GM19438 (cell line): ENCODE data around the gene CKM.
"Not testable (repeated sequence)": the region's sequence is repeated elsewhere in the genome, so short reads cannot be mapped to it uniquely, and the experiment has no call there.

Source experiments
- ATAC-seq: cut with Tn5 transposase; IDR thresholded peaks from one replicate; pipeline ENCODE4 v1.9.1; 2021; ENCODE audit warnings: low read depth; ENCODE audit not compliant: unreplicated experiment

The CKM gene

GRCh38 chr19:45294291-45295029, 28.2 kb downstream of the CKM start:
- no peak for ATAC-seq

- no peak for ATAC-seq
Measured at GRCh38 chr19:45293682-45294081, 29.0 kb downstream of the CKM start.

DNA sequence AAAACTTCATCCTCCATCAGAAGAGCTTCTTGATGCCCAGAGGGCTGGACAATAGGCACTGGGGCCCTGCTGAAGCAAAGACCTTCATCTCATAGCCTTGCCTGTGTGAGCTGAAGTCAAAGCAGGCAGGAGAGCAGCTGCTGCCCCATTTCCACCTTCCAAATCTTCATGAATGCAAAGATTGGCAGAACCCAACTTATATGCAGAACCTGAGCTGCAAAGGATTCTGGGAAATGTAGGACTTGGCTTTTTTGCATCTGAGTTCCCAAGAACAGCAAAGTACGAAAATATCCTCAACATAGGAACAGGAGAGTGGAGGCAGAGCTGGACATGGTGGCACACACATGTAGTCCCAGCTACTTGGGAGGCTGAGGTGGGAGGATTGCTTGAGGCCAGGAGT, 30.8 kb downstream of the CKM start:
- ATAC-seq: no peak

- ATAC-seq: no peak
Measured at GRCh38 chr19:45290381-45290931, 32.2 kb downstream of the CKM start.

DNA sequence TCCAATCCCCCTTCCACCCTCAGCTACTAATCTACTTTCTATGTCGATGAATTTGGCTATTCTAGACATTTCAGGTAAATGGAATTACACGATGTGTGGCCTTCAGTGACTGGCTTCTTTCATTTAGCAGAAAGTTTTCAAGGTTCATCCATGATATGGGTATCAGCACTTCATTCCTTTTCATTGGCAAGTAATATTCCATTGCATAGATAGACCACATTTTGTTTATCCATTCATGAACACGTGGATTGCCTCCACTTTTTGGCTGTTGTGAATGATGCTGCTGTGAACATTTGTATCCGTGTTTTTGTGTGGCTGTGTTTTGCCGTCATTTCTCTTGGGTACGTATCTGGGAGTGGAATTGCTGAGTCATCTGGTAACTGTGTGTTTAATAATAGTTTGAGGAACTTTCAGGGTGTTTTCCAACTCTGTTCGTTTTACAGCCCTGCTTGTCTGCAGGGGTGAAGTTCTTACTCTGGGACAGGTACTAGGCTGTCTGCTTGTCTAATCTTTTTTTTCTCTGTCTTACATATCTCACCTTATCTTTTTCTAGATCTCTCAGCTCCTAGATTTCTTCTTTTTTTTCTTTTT, 39.1 kb downstream of the CKM start:
- no peak for ATAC-seq

GRCh38 chr19:45280471-45280961, 42.2 kb downstream of the CKM start:
- no peak for ATAC-seq

- ATAC-seq: no peak
Measured at GRCh38 chr19:45279587-45280192, 43.0 kb downstream of the CKM start.

- ATAC-seq: no peak
Measured at GRCh38 chr19:45278087-45278486, 44.6 kb downstream of the CKM start.

GRCh38 chr19:45276284-45276687, 46.4 kb downstream of the CKM start:
- no peak for ATAC-seq

DNA sequence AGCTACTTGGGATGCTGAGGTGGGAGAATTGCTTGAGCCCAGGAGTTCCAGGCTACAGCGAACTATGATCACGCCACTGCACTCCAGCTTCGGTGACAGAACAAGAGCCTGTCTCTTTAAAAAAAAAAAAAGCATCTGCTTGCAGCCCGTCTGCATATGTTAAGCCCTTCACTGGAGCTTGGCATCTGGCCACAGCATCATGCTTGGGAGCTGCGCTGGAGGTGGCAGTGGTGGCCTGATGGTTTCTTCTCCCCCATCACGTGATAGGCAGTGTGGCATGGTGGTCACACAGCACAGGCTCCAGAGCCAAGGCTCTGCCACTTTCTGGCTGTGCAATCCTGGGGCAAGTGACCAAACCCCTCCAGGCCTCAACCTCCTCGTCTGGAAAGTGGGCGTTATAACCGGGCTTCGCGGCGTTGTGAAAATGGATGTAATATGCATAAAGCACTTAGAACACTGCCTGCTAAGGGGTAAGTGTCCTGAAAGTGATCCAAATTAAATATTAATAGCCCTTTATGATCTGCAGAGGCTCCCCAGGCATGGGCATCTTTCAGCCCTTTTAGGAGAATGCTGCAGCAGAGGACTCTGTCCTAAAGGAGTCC, 47.2 kb downstream of the CKM start:
- no peak for ATAC-seq

GRCh38 chr19:45273521-45273855, 49.2 kb downstream of the CKM start:
- ATAC-seq: no peak

- no peak for ATAC-seq
Measured at GRCh38 chr19:45271735-45272108, 51.0 kb downstream of the CKM start.

DNA sequence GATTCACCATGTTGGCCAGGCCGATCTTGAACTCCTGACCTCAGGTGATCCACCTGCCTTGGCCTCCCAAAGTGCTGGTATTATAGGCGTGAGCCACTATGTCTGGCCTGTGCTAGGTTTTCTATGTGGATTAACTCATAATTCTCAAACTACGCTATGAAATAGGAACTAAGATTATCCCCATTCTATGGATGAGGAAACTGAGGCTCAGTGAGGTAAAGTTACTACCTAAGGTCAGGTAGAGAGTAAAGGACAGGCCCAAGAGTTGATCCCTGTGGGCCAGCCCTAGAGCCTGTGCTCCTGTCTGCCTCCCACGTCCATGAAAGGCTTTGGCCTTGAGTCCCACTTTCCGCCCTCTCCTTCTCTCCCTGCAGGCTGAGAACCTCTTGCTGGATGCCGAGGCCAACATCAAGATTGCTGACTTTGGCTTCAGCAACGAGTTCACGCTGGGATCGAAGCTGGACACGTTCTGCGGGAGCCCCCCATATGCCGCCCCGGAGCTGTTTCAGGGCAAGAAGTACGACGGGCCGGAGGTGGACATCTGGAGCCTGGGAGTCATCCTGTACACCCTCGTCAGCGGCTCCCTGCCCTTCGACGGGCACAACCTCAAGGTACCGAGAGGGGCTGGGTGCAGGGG, 51.5 kb downstream of the CKM start:
- ATAC-seq: no peak

- ATAC-seq: not testable (repeated sequence)
Measured at GRCh38 chr19:45269939-45270338, 52.7 kb downstream of the CKM start.

GRCh38 chr19:45267296-45267695, 55.4 kb downstream of the CKM start:
- ATAC-seq: no peak

DNA sequence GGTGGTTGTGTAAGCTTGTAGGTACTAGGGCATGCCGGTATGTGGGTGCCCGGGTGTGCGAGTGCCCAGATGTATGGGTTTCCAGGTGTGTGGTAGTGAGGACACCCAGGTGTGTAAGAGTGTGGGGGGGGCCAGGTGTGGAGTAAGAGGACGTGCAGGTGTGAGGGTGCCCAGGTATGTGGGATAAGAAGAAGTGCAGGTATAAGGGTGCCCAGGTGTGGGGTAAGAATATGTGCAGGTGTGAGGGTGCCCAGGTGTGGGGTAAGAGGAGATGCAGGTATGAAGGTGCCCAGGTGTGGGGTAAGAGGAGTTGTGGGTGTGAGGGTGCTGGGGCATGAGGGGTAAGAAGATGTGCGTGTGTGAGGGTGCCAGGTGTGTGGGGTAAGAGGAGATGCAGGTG, 57.3 kb downstream of the CKM start:
- ATAC-seq: no peak

DNA sequence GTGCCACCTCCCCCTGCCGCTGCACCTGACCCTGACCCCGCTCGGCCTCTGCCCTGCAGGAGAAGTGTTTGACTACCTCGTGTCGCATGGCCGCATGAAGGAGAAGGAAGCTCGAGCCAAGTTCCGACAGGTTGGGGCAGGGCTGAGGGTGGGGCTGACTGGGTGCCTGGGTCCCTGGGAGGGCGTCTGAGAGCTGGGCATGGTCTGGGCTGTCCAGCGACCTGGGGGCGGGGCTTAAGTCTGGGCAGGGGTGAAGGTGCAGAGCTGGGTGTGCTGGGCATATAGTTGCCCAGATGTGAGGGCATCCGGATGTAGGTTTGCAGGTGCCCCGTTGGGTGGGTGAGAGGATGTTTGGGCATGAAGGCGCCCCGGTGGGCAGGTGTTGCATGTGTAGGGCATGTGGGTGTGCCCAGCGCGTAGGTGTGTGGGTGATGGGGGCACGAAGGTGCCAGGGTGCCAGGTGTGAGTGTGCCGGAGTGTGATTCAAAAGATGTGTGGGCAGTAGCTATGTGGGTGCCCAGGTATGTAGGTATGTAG, 57.8 kb downstream of the CKM start:
- ATAC-seq: no peak

GRCh38 chr19:45263013-45263412, 59.7 kb downstream of the CKM start:
- no peak for ATAC-seq

GRCh38 chr19:45262570-45262969, 60.1 kb downstream of the CKM start:
- no peak for ATAC-seq

DNA sequence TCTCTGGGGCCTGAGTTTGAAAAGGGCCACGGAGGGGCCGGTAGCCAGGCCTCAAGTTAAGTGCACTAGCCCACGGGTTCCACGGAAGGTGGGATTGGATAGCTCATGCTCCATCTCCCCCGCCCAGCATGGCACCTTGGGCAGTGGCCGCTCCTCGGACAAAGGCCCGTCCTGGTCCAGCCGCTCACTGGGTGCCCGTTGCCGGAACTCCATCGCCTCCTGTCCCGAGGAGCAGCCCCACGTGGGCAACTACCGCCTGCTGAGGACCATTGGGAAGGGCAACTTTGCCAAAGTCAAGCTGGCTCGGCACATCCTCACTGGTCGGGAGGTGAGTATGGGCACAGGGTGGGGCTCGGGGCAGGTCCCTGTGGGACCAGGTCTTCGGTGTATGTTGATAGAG, 63.8 kb downstream of the CKM start:
- ATAC-seq: no peak

DNA sequence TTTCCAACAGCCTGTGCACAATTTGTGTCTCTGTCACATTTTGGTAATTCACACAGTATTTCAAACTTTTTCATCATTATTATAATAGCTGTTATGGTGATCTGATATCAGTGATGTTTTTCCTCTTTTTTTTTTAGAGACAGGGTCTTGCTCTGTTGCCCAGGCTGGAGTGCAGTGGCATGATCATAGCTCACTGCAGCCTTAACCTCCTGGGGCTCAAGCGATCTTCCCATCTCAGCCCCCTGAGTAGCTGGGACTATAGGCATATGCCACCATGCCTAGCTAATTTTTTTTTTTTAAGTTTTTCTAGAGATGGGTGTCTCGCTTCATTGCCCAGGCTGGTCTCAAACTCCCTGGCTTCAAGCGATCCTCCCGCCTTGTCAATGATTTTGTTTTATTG, 65.8 kb downstream of the CKM start:
- no peak for ATAC-seq
